KMS-11 (cell line): ENCODE data around the gene PHF20.
A peak's percentile ranks its signal among the peaks of the same experiment; 100 is the strongest.

Experiments
- H2AFZ ChIP-seq: fragments of 200-600 bp; sonication (generic); 2 replicates; pipeline ENCODE4 v1.6.1; 2016; ENCODE audit warnings: antibody characterized with exemption, mixed run types, low read depth
- H3K27ac ChIP-seq: fragments of 200-600 bp; sonication (generic); 2 replicates; pipeline ENCODE4 v1.6.1; 2016; ENCODE audit warnings: mild to moderate bottlenecking, mixed run types
- H3K27me3 ChIP-seq: fragments of 200-600 bp; sonication (generic); 2 replicates; pipeline ENCODE4 v1.6.1; 2017; ENCODE audit warnings: mild to moderate bottlenecking, low read depth, mixed run types, moderate library complexity; ENCODE audit not compliant: insufficient read depth
- H3K36me3 ChIP-seq: fragments of 200-600 bp; sonication (generic); 2 replicates; pipeline ENCODE4 v1.6.1; 2017; ENCODE audit warnings: mild to moderate bottlenecking, mixed run types; ENCODE audit not compliant: insufficient read depth
- H3K4me1 ChIP-seq: fragments of 200-600 bp; sonication (generic); 2 replicates; pipeline ENCODE4 v1.6.1; 2016; ENCODE audit warnings: mild to moderate bottlenecking, low read depth, mixed run types; ENCODE audit not compliant: poor library complexity, severe bottlenecking
- H3K4me2 ChIP-seq: fragments of 200-600 bp; sonication (generic); 2 replicates; pipeline ENCODE4 v1.7.0; 2016; ENCODE audit warnings: mild to moderate bottlenecking, mixed run types
- H3K4me3 ChIP-seq: fragments of 200-600 bp; sonication (generic); IDR thresholded peaks from 2 replicates; pipeline ENCODE4 v1.6.1; 2017; ENCODE audit warnings: low read depth, low read length, mixed read lengths; ENCODE audit not compliant: insufficient read depth
- H3K79me2 ChIP-seq: fragments of 200-600 bp; sonication (generic); 2 replicates; pipeline ENCODE4 v1.6.1; 2016; ENCODE audit warnings: low read depth, mixed run types; ENCODE audit not compliant: insufficient read depth
- H3K9ac ChIP-seq: fragments of 200-600 bp; sonication (generic); 2 replicates; pipeline ENCODE4 v1.6.1; 2016; ENCODE audit warnings: mild to moderate bottlenecking, mixed run types
- H4K20me1 ChIP-seq: fragments of 200-600 bp; sonication (generic); 2 replicates; pipeline ENCODE4 v1.6.1; 2016; ENCODE audit warnings: mild to moderate bottlenecking, mixed run types; ENCODE audit not compliant: insufficient read depth
- TF ChIP-seq, protein P1 (sequence below): fragments of 200-600 bp; sonication (generic); conservative IDR thresholded peaks from 2 replicates; pipeline ENCODE4 v1.6.1; 2017; ENCODE audit warnings: low read depth, mild to moderate bottlenecking, antibody characterized with exemption, low read length, moderate library complexity, mixed read lengths

The PHF20 gene

DNA sequence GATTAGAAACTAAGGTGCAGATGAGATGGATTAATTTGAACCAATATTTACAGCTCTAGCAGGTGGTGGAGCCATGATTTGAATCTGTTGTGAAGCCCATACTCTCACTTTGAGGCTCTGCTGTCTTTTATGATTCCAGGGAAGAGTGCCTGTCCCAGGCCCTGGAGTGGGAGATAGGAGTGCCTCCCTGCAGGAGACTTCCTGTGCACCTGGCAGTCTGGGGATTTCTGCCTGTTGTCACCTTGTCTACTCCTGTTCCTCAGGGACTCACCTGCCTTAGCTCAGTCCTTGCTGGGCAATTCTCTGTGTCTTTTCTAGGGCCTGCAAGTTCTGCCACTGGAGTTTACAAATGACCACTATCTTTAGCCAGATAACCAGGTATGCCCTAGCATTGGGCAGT is 136.2 kb downstream of the PHF20 start:
- Histone ChIP-seq H2AFZ (no peak overlapping the region), H3K4me2 (peak overlapping the region; percentile 76), H3K79me2 (no peaks in the 10 kb centered on the region), H4K20me1 (no peaks in the 10 kb centered on the region), H3K9ac (no peak overlapping the region), H3K4me3 (no peak overlapping the region), H3K36me3 (no peaks in the 10 kb centered on the region), H3K27me3 (no peaks in the 10 kb centered on the region), H3K4me1 (peaks cover 48% of the 10 kb centered on the region), H3K27ac (peak overlapping the region; percentile 16; the same call in 1 of the 2 replicates)
- TF ChIP-seq, protein P1, sequence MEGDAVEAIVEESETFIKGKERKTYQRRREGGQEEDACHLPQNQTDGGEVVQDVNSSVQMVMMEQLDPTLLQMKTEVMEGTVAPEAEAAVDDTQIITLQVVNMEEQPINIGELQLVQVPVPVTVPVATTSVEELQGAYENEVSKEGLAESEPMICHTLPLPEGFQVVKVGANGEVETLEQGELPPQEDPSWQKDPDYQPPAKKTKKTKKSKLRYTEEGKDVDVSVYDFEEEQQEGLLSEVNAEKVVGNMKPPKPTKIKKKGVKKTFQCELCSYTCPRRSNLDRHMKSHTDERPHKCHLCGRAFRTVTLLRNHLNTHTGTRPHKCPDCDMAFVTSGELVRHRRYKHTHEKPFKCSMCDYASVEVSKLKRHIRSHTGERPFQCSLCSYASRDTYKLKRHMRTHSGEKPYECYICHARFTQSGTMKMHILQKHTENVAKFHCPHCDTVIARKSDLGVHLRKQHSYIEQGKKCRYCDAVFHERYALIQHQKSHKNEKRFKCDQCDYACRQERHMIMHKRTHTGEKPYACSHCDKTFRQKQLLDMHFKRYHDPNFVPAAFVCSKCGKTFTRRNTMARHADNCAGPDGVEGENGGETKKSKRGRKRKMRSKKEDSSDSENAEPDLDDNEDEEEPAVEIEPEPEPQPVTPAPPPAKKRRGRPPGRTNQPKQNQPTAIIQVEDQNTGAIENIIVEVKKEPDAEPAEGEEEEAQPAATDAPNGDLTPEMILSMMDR = no peak

DNA sequence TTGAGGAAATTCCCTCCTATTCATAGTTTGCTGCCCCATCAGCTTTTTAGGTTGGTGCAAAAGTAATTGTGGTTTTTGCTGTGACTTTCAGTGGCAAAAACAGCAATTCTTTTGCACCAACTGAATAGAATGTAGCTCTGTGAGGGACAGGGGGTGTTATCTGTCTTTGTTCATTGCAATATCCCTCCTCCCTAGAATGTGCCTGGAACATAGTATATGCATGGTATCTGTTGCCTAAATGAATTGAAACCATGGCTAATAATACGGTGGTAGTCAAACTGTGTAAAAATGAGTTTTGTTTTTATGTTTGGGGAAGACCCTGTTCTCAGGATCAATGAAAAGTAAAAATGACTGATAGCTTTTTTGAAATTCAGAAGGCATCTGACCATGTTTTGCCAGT is 137.4 kb downstream of the PHF20 start:
- Histone ChIP-seq H3K36me3 (no peaks in the 10 kb centered on the region), H3K4me2 (peak overlapping the region; percentile 76), H3K9ac (no peak overlapping the region), H3K4me3 (no peak overlapping the region), H3K79me2 (no peaks in the 10 kb centered on the region), H3K27me3 (no peaks in the 10 kb centered on the region), H4K20me1 (no peaks in the 10 kb centered on the region), H3K4me1 (peaks cover 43% of the 10 kb centered on the region), H2AFZ (no peak overlapping the region), H3K27ac (peak overlapping the region; percentile 16; the same call in 1 of the 2 replicates)
- TF ChIP-seq, protein P1 = no peak

DNA sequence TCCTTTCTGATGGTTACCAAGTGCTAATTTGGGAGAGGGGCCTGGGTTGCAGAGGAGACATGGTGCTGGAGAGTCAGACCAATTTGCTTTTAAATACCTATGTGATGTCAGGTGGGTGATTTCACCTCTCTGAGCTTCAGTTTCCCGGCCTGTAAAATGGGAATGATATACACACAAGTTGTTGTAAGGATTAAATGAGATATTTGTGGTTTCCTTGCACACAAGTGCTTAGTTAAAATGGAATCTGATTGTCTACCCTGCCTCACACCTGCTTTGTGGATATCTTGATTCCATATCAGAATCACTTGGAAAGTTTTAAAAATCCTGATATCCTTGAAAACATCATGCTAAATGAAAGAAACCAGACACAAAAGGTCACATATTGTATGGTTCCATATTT is 138.0 kb downstream of the PHF20 start:
- no peaks in the 10 kb centered on the region for H3K79me2 ChIP-seq
- no peaks in the 10 kb centered on the region for H4K20me1 ChIP-seq
- no peaks in the 10 kb centered on the region for H3K36me3 ChIP-seq
- H3K27ac ChIP-seq = peak overlapping the region; percentile 16; the same call in 1 of the 2 replicates
- TF ChIP-seq, protein P1 = no peak
- H3K4me3 ChIP-seq = no peak overlapping the region
- H3K27me3 ChIP-seq = no peaks in the 10 kb centered on the region
- H3K4me2 ChIP-seq = peak overlapping the region; percentile 76
- H2AFZ ChIP-seq = no peak overlapping the region
- no peak overlapping the region for H3K9ac ChIP-seq
- peaks cover 43% of the 10 kb centered on the region for H3K4me1 ChIP-seq

DNA sequence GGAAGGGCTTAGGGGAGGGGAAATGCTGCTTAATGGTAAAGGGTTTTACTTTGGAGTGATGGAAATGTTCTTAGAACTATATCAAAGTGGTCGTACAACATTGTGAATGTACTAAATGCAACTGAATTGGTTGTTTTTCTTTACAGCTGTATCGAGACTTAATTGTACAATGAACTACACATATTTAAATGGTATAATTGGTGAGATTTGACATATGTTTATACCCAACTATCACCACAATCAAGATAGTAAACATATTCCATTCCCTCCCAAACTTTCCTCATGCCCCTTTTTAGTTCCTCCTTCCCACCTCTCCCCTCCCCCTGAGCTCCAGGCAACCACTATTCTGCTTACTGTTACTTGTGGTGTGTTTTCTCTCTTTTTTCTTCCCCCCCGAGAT is 138.4 kb downstream of the PHF20 start:
- no peak overlapping the region for H2AFZ ChIP-seq
- no peak overlapping the region for H3K9ac ChIP-seq
- TF ChIP-seq, protein P1 = no peak
- H3K79me2 ChIP-seq = no peaks in the 10 kb centered on the region
- no peak overlapping the region for H3K4me3 ChIP-seq
- peak overlapping the region; percentile 76; the same call in 1 of the 2 replicates for H3K4me2 ChIP-seq
- H3K27me3 ChIP-seq = no peaks in the 10 kb centered on the region
- no peaks in the 10 kb centered on the region for H4K20me1 ChIP-seq
- H3K36me3 ChIP-seq = no peaks in the 10 kb centered on the region
- peaks cover 43% of the 10 kb centered on the region for H3K4me1 ChIP-seq
- no peak overlapping the region for H3K27ac ChIP-seq
